Measurements from ENCODE around the gene M6PR.

The M6PR gene

GRCh38 chr12:8897081-8897480 is 52.4 kb downstream of the M6PR start:
- TF ChIP-seq CTCF (IDR thresholded peaks at IDR 0.05; ENCODE audit: low read depth, low read length), result no peak
- H3K4me3 ChIP-seq (ENCODE audit: low read depth, low read length), result no peak overlapping the region

GRCh38 chr12:8894986-8895385 is 54.5 kb downstream of the M6PR start:
- no peak overlapping the region for H3K4me3 ChIP-seq (ENCODE audit: low read depth, low read length)
- no peaks in the 10 kb centered on the region for H3K27me3 ChIP-seq
- no peaks in the 10 kb centered on the region for H3K36me3 ChIP-seq
- no peaks in the 10 kb centered on the region for H3K4me1 ChIP-seq
- no peaks in the 10 kb centered on the region for H3K9me3 ChIP-seq
- no peak for DNase-seq
- TF ChIP-seq CTCF (IDR thresholded peaks at IDR 0.05; ENCODE audit: low read depth, low read length), result no peak

More at GRCh38 chr12:8897081-8897480, 52.4 kb downstream of the M6PR start:
- no peaks in the 10 kb centered on the region for H3K27me3 ChIP-seq
- DNase-seq, result no peak
- H3K4me1 ChIP-seq, result no peaks in the 10 kb centered on the region
- no peaks in the 10 kb centered on the region for H3K9me3 ChIP-seq
- H3K36me3 ChIP-seq, result no peaks in the 10 kb centered on the region

GRCh38 chr12:8894378-8894777 is 55.1 kb downstream of the M6PR start:
- no peaks in the 10 kb centered on the region for H3K36me3 ChIP-seq
- no peaks in the 10 kb centered on the region for H3K4me1 ChIP-seq
- TF ChIP-seq CTCF (IDR thresholded peaks at IDR 0.05; ENCODE audit: low read depth, low read length), result no peak
- no peak overlapping the region for H3K4me3 ChIP-seq (ENCODE audit: low read depth, low read length)
- no peaks in the 10 kb centered on the region for H3K9me3 ChIP-seq
- no peak for DNase-seq
- H3K27me3 ChIP-seq, result no peaks in the 10 kb centered on the region

GRCh38 chr12:8891976-8892375 is 57.5 kb downstream of the M6PR start:
- Histone ChIP-seq H3K4me1 (no peaks in the 10 kb centered on the region), H3K36me3 (no peaks in the 10 kb centered on the region), H3K4me3 (ENCODE audit: low read depth, low read length) (no peak overlapping the region), H3K27me3 (no peaks in the 10 kb centered on the region), H3K9me3 (no peaks in the 10 kb centered on the region)
- no peak for TF ChIP-seq CTCF (IDR thresholded peaks at IDR 0.05; ENCODE audit: low read depth, low read length)
- no peak for DNase-seq
